ENCODE results near the gene SNUPN.

DNA sequence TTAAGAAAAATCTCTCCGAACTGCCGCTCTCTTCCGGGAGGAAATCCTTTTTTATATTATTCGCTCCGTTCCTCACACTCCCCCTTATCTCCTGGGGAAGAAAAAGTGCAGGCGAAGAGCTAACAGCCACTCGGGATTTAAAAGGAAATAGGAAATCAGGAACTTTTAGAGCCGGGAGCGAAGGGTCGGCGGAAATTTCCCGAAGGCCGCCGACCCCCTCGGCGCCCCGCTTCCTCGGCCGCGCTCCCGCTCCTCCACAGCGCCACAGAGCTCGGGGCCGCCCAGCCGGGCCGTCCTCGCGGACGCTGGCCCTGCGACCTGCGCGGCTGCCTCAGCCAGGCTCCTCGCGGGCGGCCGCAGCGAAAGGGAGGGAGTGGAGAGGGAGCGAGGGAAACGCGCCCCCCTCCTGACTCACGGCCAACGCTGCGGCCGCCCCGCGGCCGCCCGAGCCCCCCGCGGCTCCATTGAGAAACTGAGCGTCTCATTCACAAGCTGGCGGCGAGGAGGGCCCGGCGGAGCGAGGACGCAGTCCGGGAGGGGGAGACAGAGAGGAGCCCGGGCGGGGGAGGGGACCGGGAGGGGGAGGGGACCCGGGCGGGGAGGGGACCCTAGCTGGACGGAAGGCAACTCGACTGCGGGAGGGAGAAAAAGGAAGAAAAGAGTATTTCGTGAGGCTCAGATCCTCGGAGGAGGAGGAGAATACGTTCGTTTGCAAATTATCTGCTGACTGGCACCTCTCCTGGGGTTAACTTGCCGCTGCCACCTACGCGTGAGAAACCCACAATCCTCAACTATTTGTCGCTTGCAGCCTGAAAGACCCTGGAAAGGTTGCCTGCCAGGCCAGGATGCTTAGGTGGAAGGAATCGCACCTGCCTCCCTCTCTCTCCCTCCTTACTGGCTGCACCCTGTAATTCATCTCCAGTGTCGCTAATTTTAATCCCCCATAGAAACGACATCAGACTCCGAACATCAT lies 46.3 kb downstream of the SNUPN start, which contains the start of gene PTPN9:
- TF ChIP-seq YY1 (IDR thresholded peaks at IDR 0.05; ENCODE audit: low read depth) (no peak), CREB1 (IDR thresholded peaks at IDR 0.05; ENCODE audit: low read depth) (no peak), EGR1 (IDR thresholded peaks at IDR 0.05) (peak; percentile 28; the same call in 1 of the 2 replicates), TAF1 (IDR thresholded peaks at IDR 0.05; ENCODE audit: low read depth) (no peak; the same call in 1 of the 2 replicates), RAD21 (IDR thresholded peaks at IDR 0.05; ENCODE audit: low read depth) (no peak), ZBTB7A (IDR thresholded peaks at IDR 0.05; ENCODE audit: low read depth) (no peak; the same call in 1 of the 2 replicates), NFIC (IDR thresholded peaks at IDR 0.05) (no peak), EP300 (IDR thresholded peaks at IDR 0.05; ENCODE audit: borderline replicate concordance) (no peak), TCF12 (IDR thresholded peaks at IDR 0.05; ENCODE audit: low read depth) (no peak; the same call in 1 of the 2 replicates), FOXM1 (IDR thresholded peaks at IDR 0.05; ENCODE audit: borderline replicate concordance, low read depth) (no peak), CEBPB (IDR thresholded peaks at IDR 0.05) (no peak)
- TF ChIP-seq, protein P1, sequence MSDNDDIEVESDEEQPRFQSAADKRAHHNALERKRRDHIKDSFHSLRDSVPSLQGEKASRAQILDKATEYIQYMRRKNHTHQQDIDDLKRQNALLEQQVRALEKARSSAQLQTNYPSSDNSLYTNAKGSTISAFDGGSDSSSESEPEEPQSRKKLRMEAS (IDR thresholded peaks at IDR 0.05): no peak
- TF ChIP-seq, protein P2, sequence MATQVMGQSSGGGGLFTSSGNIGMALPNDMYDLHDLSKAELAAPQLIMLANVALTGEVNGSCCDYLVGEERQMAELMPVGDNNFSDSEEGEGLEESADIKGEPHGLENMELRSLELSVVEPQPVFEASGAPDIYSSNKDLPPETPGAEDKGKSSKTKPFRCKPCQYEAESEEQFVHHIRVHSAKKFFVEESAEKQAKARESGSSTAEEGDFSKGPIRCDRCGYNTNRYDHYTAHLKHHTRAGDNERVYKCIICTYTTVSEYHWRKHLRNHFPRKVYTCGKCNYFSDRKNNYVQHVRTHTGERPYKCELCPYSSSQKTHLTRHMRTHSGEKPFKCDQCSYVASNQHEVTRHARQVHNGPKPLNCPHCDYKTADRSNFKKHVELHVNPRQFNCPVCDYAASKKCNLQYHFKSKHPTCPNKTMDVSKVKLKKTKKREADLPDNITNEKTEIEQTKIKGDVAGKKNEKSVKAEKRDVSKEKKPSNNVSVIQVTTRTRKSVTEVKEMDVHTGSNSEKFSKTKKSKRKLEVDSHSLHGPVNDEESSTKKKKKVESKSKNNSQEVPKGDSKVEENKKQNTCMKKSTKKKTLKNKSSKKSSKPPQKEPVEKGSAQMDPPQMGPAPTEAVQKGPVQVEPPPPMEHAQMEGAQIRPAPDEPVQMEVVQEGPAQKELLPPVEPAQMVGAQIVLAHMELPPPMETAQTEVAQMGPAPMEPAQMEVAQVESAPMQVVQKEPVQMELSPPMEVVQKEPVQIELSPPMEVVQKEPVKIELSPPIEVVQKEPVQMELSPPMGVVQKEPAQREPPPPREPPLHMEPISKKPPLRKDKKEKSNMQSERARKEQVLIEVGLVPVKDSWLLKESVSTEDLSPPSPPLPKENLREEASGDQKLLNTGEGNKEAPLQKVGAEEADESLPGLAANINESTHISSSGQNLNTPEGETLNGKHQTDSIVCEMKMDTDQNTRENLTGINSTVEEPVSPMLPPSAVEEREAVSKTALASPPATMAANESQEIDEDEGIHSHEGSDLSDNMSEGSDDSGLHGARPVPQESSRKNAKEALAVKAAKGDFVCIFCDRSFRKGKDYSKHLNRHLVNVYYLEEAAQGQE (IDR thresholded peaks at IDR 0.05; ENCODE audit: low read depth): no peak
- TF ChIP-seq, protein P3, sequence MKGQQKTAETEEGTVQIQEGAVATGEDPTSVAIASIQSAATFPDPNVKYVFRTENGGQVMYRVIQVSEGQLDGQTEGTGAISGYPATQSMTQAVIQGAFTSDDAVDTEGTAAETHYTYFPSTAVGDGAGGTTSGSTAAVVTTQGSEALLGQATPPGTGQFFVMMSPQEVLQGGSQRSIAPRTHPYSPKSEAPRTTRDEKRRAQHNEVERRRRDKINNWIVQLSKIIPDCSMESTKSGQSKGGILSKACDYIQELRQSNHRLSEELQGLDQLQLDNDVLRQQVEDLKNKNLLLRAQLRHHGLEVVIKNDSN (IDR thresholded peaks at IDR 0.05): no peak
